Measurements from ENCODE around the gene ITK. TPM values are rescaled to one million over a fixed set of nuclear protein-coding genes. Genes with fewer than 3 reads are reported as not detected.

The ITK gene
- 37.3 TPM for polyA plus RNA-seq (2012; ENCODE audit: insufficient read depth, insufficient read length)

DNA sequence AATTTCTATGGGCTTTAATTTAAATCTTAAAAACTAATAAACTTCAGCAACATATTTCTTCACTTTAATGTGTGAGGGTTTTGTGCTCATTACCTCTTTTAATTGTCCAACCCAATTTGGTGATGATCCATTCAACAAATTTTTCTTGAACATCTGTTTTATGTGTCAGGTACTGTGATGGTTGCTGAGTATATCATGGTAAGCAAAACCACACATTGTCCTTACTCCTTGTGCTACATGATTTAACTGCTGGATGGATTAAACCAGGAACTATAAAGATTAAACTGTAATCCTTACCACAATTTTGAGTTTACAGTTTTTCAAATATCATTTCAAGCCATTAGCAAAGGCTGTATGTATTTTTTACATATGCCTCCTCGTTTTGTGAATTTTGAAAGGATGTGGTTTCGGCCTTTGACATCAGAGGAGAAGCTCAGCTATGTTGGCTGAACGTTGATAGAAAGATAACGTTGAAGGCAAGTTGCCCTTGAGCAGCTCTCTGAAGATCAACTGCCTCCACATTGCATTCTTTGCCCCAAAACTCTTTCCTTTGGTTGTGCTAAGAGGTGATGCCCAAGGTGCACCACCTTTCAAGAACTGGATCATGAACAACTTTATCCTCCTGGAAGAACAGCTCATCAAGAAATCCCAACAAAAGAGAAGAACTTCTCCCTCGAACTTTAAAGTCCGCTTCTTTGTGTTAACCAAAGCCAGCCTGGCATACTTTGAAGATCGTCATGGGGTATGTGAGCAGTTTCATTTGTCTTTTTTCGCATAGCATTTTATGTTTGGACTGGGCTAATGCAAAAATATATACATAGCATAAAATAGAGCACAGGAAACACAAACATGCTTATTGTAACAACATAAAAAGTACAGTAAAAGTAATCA lies at the start of gene ITK:
ITK (plus strand) TSS at position 467 of the 891 bp plus-strand sequence; CDS start at position 605, 138 bp downstream.
- peak within 1 kb of the TSS; percentile 62 for H3K4me3 ChIP-seq (ENCODE audit: low read length)
- DNase-seq (ENCODE audit: low read depth, low spot score) = peak; percentile 94

DNA sequence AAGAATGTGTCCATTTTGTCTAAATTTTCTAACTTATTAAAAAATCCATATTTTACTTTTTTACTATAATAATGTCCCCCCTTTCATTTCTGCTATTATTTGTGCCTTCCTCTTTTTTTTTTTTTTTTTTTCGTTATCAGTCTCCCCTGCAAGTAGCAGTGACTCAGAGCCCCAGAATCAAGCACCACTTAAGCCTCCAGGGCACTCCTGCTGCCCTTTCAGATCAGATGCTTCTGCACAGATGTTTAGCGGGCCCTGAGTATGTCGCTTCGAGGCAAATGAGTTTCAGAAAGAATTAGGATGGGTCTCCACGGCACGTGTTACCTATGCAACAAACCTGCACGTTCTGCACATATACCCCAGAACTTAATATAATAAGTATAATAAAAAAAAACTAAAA lies 49.7 kb upstream of the ITK start:
- H3K4me3 ChIP-seq (ENCODE audit: low read length) = no peak overlapping the region
- no peak for DNase-seq (ENCODE audit: low read depth, low spot score)

DNA sequence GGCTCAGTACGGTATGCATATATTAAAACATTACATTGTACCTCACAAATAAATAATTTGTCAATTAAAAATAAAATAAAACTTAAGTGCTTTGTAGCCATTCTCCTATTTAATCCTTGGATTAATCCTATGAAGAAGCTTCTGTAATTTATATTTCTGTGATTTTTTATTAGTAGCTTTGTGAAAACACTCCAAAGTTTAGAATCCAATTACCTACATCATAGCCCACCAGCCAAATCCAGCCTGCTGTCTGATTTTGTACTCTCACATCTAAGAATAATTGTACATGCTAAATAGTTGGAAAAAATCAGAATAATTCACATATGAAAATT lies 48.4 kb upstream of the ITK start:
- no peak for DNase-seq (ENCODE audit: low read depth, low spot score)
- H3K4me3 ChIP-seq (ENCODE audit: low read length) = no peak overlapping the region

DNA sequence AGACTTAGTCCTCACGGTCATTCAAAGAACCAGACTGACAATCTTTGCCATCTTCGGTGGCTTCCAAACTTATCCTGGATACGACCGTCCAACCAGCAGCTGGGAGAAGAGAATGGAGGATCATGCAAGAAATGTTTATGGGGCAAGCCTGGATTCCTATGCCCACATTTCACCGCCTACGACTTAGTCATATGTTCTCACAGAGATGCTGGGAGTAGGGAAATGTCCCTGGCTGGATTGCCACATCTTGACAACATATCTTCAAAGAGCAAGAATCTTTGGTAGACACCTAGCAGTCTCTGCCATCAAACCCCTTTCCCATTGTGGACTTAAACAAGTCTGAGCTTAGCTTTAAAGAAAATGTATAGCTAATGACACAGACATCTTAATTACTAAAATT lies 42.9 kb upstream of the ITK start:
- DNase-seq (ENCODE audit: low read depth, low spot score) = no peak

GRCh38 chr5:157142317-157143126 lies 38.1 kb upstream of the ITK start, which contains the start of gene MED7:
MED7 (minus strand) TSS chr5:157142865; CDS start chr5:157139431, 3,434 bp downstream.
- peak within 1 kb of the TSS; percentile 95 for H3K4me3 ChIP-seq (ENCODE audit: low read length)
- peak; percentile 99 for DNase-seq (ENCODE audit: low read depth, low spot score)

More for the DNA sequence above, 42.9 kb upstream of the ITK start:
- H3K4me3 ChIP-seq (ENCODE audit: low read length) = no peak overlapping the region

DNA sequence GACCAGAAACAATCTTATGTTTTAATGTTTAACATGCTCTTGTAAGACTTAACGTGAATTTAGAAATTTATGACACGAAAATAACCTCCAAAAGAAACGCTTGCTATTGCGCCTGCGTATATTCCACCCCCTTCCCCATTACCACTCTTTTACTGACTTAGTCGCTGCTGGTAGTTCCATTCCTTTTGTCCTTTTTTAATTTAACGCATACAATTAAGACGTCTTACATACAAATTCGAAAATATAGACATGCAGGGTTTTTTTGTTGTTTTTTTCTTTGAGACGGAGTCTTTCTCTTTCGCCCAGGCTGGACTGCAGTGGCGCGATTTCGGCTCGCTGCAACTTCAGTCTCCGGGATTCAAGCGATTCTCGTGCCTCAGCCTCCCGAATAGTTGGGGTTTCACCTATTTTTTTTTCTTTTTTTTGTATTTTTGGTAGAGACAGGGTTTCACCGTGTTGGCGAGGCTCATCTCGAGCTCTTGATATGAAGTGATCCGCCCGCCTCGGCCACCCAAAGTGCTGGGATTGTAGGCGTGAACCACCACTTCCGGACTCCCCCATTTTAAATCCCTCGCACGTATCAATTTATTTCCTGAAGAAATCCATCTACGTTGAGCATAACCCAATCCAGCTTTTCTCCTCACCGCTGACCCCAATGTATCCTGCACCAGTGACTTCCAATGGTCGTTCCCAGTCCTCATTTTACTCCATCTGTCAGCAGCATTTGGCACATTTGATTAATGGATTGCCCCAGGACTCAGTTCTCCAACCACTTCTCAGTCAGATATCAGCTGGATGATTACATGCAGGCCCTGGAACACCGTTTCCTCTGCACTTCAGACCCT lies 37.3 kb upstream of the ITK start:
- no peak for DNase-seq (ENCODE audit: low read depth, low spot score)
- peak overlapping the region; percentile 95 for H3K4me3 ChIP-seq (ENCODE audit: low read length)

DNA sequence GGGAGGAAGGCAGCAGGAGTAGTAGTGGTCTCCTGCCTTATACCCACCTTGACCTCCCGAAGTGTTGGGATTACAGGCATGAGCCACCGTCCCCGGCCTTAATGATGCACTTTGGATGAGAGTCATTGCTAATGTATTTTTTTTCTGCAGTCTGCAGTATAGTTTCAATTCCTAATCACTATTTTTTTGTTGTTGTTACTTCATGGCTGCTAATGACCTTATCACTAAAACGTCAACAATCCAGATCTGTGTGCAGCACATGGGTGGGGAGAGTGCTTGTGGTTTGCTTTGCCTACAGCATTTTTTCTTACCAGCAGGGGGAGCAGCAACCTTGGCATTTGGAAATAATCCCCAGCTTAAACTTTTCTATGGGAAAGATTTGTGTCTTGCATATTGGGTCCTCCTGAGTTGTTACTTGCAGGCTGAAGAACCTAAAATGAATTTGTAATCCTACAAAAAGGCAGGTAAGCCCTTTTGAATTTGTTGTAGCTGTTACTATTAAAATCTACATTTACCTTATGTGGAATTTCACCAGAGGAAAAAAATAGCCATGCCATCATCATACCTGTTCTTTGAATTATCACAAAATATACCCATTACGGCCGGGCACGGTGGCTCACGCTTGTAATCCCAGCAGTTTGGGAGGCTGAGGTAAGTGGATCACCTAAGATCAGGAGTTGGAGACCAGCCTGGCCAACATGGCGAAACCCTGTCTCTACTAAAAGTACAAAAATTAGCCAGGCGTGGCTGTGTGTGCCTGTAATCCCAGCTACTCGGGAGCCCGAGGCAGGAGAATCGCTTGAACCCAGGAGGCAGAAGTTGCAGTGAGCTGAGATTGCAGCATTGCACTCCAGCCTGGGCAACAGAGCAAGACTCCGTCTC lies 31.7 kb upstream of the ITK start:
- peak; percentile 80 for DNase-seq (ENCODE audit: low read depth, low spot score)
- H3K4me3 ChIP-seq (ENCODE audit: low read length) = no peak overlapping the region

- no peak overlapping the region for H3K4me3 ChIP-seq (ENCODE audit: low read length)
- DNase-seq (ENCODE audit: low read depth, low spot score) = no peak
These were observed 29.6 kb upstream of the ITK start for GRCh38 chr5:157150995-157151394.

DNA sequence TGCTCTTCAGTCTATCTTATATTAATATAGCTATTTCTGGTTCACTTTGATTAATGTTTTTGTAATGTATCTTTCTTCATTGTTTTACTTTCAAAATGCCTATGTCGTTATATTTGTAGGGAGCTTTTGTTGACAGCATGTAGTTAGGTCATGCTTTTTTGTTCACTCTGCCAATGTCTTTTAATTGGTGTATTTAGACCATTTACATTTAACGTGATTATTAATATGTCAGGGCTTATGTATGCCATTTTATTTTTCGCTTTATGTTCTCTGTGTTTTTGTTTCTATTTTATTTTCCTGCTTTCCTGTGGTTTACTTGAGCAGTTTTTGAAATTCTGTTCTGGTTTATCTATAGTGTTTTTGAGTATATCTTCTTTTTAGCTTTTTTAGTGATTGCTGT lies 25.3 kb upstream of the ITK start:
- no peak overlapping the region for H3K4me3 ChIP-seq (ENCODE audit: low read length)
- DNase-seq (ENCODE audit: low read depth, low spot score) = no peak

- no peak overlapping the region for H3K4me3 ChIP-seq (ENCODE audit: low read length)
- DNase-seq (ENCODE audit: low read depth, low spot score) = no peak
These were observed 23.2 kb upstream of the ITK start for GRCh38 chr5:157157293-157157891.

DNA sequence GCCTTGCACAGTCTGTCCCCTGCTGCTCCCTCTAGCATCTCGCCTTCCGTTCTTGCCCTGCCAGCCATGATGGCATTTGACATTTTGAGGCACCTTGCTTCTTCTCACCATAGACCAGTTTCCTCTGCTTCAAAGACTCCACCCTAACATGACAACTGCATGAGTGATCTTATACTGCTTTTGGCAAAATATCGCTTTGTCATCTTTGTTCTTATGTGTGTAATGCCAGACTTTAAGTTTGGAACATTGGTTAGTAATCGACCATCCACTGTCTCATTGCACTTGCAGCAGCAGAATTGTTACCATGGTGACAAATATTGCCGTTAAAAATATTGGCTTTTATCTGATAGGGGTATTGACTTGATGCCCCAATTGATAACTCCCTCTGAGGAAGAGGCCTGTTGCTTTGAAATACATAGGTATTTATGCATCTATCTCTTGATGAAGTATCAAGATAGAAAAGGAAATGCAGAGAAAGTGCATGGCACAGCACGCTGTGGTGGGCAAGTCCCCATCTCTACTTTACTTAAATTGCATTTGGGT lies 21.4 kb upstream of the ITK start:
- DNase-seq (ENCODE audit: low read depth, low spot score) = no peak
- H3K4me3 ChIP-seq (ENCODE audit: low read length) = no peak overlapping the region

DNA sequence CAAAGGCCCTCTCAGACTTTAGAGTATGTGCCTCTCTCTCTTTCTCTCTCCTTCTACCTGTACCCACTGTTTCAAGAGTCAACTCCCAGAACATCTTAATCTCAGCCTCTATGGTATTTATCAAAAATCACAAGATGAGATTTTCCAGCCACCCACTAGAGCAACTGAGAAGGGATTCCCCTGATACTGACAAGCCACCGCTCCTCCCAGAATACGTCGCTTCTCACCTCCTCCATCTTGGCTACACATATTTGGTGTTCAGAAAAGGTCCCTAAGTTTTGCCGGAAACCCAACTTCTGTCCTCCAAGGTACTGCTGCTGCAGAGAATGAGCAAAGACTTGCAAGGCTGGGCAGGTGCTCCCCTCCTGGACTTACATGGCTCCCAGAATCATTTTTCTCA lies 20.6 kb upstream of the ITK start:
- H3K4me3 ChIP-seq (ENCODE audit: low read length) = no peak overlapping the region
- DNase-seq (ENCODE audit: low read depth, low spot score) = no peak

DNA sequence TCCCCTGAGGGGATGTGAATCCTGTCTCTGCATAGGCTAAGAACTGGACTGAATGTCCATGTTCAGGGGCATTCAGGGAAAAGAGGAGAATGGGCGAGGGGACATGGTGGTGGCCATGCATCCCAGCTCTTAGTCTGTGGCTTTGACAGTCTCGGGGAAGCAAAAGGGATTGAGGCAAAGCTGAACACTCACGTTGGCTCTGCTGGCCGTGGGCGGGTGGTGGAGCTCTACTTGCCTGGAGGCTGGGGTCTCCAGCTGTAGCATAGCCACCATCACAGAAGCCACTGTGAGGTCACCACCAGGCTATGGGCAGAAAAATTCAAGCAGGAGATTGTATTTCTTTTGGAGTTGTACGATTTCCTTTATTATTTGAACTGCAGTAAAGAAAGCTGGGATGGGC lies 18.6 kb upstream of the ITK start:
- no peak for DNase-seq (ENCODE audit: low read depth, low spot score)

DNA sequence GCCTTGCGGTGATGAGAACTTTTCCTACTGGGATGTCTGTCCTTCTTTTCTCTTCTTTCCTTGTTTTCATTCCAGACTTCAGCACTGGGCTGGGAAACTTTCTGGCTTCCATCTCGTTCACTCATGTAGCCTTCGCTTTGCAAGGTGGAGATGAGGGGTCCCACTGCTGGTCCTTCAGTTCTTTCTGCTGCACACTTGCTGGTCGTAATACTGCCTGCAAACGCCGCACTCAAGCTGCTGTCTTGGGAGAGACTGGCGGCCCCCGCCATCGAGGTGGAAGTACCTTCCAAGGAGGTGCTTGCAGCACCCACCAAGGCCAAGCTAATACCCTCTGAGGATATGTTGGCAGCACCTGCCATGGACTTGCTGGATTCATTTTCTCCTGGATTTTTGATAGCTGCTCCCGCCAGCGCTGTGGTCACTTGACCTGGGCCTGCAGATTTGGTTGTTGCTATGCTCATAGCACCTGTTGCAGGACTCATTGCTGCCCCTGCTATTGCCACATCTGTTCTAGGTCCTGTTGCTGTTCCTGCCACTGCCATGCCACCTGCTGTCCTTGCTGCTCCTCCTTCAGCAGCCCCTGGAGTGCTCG lies 17.6 kb upstream of the ITK start:
- DNase-seq (ENCODE audit: low read depth, low spot score) = no peak
- H3K4me3 ChIP-seq (ENCODE audit: low read length) = no peak overlapping the region

More for the DNA sequence above, 18.6 kb upstream of the ITK start:
- no peak overlapping the region for H3K4me3 ChIP-seq (ENCODE audit: low read length)

GRCh38 chr5:157164521-157164920 lies 16.1 kb upstream of the ITK start:
- DNase-seq (ENCODE audit: low read depth, low spot score) = no peak
- H3K4me3 ChIP-seq (ENCODE audit: low read length) = no peak overlapping the region

GRCh38 chr5:157165261-157165660 lies 15.4 kb upstream of the ITK start:
- no peak for DNase-seq (ENCODE audit: low read depth, low spot score)
- H3K4me3 ChIP-seq (ENCODE audit: low read length) = no peak overlapping the region

- DNase-seq (ENCODE audit: low read depth, low spot score) = no peak
- H3K4me3 ChIP-seq (ENCODE audit: low read length) = no peak overlapping the region
These were observed 15.0 kb upstream of the ITK start for GRCh38 chr5:157165668-157166067.
